GM23338 (cell line): ENCODE data around the gene PXT1. TPM values are rescaled to one million over a fixed set of nuclear protein-coding genes. Genes with fewer than 3 reads are reported as not detected.

Experiments used
- ATAC-seq: fragments of 200-7000 bp; cut with Tn5 transposase; 3 replicates; pipeline ENCODE4 v1.9.1; 2020
- DNase-seq: peaks from one replicate; pipeline ENCODE4 v3.0.0-alpha.2; 2015; ENCODE audit warnings: low spot score
- H2AFZ ChIP-seq: fragments of 200-600 bp; sonication (generic); 2 replicates; pipeline ENCODE4 v1.8.0; 2016; ENCODE audit warnings: antibody characterized with exemption, mild to moderate bottlenecking, moderate library complexity
- H3F3A ChIP-seq: fragments of 200-600 bp; sonication (generic); replicated peaks from 2 replicates; pipeline ENCODE4 v1.8.0; 2017; ENCODE audit warnings: antibody characterized with exemption, mixed run types, low read depth
- H3K27ac ChIP-seq: fragments of 200-600 bp; sonication (generic); 2 replicates; pipeline ENCODE4 v1.6.1; 2016; ENCODE audit warnings: low read depth
- H3K27me3 ChIP-seq: fragments of 200-600 bp; sonication (generic); 2 replicates; pipeline ENCODE4 v1.8.0; 2016; ENCODE audit warnings: mild to moderate bottlenecking, mixed run types, moderate library complexity; ENCODE audit not compliant: insufficient read depth
- H3K36me3 ChIP-seq: fragments of 200-600 bp; sonication (generic); 2 replicates; pipeline ENCODE4 v1.8.0; 2016; ENCODE audit warnings: mild to moderate bottlenecking; ENCODE audit not compliant: insufficient read depth
- H3K4me1 ChIP-seq: fragments of 200-600 bp; sonication (generic); 2 replicates; pipeline ENCODE4 v1.8.0; 2016; ENCODE audit warnings: mild to moderate bottlenecking, moderate library complexity; ENCODE audit not compliant: insufficient read depth
- H3K4me2 ChIP-seq: fragments of 200-600 bp; sonication (generic); 2 replicates; pipeline ENCODE4 v1.7.1; 2017; ENCODE audit warnings: mixed run types
- H3K4me3 ChIP-seq: fragments of 200-600 bp; sonication (generic); 2 replicates; pipeline ENCODE4 v1.6.1; 2016; ENCODE audit warnings: mixed run types
- H3K79me2 ChIP-seq: fragments of 200-600 bp; sonication (generic); replicated peaks from 2 replicates; pipeline ENCODE4 v1.8.0; 2017; ENCODE audit warnings: mild to moderate bottlenecking; ENCODE audit not compliant: insufficient read depth
- H3K9me2 ChIP-seq: fragments of 200-600 bp; sonication (generic); 2 replicates; pipeline ENCODE4 v1.8.0; 2017; ENCODE audit not compliant: insufficient read depth
- H4K20me1 ChIP-seq: fragments of 200-600 bp; sonication (generic); replicated peaks from 2 replicates; pipeline ENCODE4 v1.8.0; 2017; ENCODE audit warnings: mild to moderate bottlenecking; ENCODE audit not compliant: insufficient read depth
- H3K27ac Mint-ChIP-seq: 2 replicates; pipeline ENCODE4 v1.8.0; 2020; ENCODE audit warnings: inconsistent platforms, mild to moderate bottlenecking, moderate library complexity, mixed read lengths
- H3K27me3 Mint-ChIP-seq: 3 replicates; pipeline ENCODE4 v1.8.0; 2022; ENCODE audit warnings: low read depth, mild to moderate bottlenecking, moderate library complexity, mixed read lengths, inconsistent platforms; ENCODE audit not compliant: insufficient read depth, poor library complexity
- H3K36me3 Mint-ChIP-seq: 3 replicates; pipeline ENCODE4 v1.8.0; 2021; ENCODE audit warnings: low read depth, mild to moderate bottlenecking, inconsistent platforms, moderate library complexity, mixed read lengths
- H3K4me1 Mint-ChIP-seq: 3 replicates; pipeline ENCODE4 v1.8.0; 2020; ENCODE audit warnings: mild to moderate bottlenecking, inconsistent platforms, mixed read lengths
- H3K4me3 Mint-ChIP-seq: 3 replicates; pipeline ENCODE4 v1.8.0; 2021; ENCODE audit warnings: moderate library complexity, mild to moderate bottlenecking, inconsistent platforms, mixed read lengths
- H3K9me3 Mint-ChIP-seq: 3 replicates; pipeline ENCODE4 v1.8.0; 2020; ENCODE audit warnings: moderate library complexity, mild to moderate bottlenecking, inconsistent platforms, mixed read lengths
- CREB1 ChIP-seq: fragments of 250-450 bp; sonication (Bioruptor Pico); IDR thresholded peaks from 2 replicates; pipeline ENCODE4 v1.5.0; 2020; ENCODE audit warnings: low read depth, mild to moderate bottlenecking, moderate library complexity
- CTCF ChIP-seq, 2 experiments: fragments of 200-600 bp in 1 of 2; sonication (generic) in 1 of 2; conservative IDR thresholded peaks; 2 replicates each; pipeline versions ENCODE4 v1.5.1 to v1.6.1; 2016 to 2017; ENCODE audit warnings: antibody characterized with exemption in 2 of 2, low read depth in 2 of 2, mild to moderate bottlenecking in 2 of 2, moderate library complexity in 1 of 2
- ETS1 ChIP-seq: IDR thresholded peaks from 2 replicates; pipeline ENCODE4 v1.6.1; 2016; ENCODE audit warnings: antibody characterized with exemption
- EZH2 ChIP-seq: fragments of 200-600 bp; sonication (generic); IDR thresholded peaks from one replicate; pipeline ENCODE4 v1.8.0; 2017; ENCODE audit warnings: antibody characterized with exemption, mild to moderate bottlenecking, low read depth; ENCODE audit not compliant: unreplicated experiment
- EZH2phosphoT487 ChIP-seq: fragments of 200-600 bp; sonication (generic); IDR thresholded peaks from one replicate; pipeline ENCODE4 v1.8.1; 2018; ENCODE audit warnings: antibody characterized with exemption; ENCODE audit not compliant: unreplicated experiment
- JUNB ChIP-seq: IDR thresholded peaks from one replicate; pipeline ENCODE4 v1.6.1; 2016; ENCODE audit warnings: antibody characterized with exemption; ENCODE audit not compliant: unreplicated experiment
- NANOG ChIP-seq: IDR thresholded peaks from 2 replicates; pipeline ENCODE4 v1.6.1; 2016; ENCODE audit warnings: antibody characterized with exemption, borderline replicate concordance
- POLR2AphosphoS5 ChIP-seq: IDR thresholded peaks from 2 replicates; pipeline ENCODE4 v1.6.1; 2016; ENCODE audit warnings: antibody characterized with exemption, low read depth
- REST ChIP-seq: IDR thresholded peaks from one replicate; pipeline ENCODE4 v1.6.1; 2018; ENCODE audit warnings: antibody characterized with exemption; ENCODE audit not compliant: unreplicated experiment
- STAT1 ChIP-seq: IDR thresholded peaks from one replicate; pipeline ENCODE4 v1.6.1; 2016; ENCODE audit warnings: antibody characterized with exemption; ENCODE audit not compliant: unreplicated experiment
- ZNF114 ChIP-seq: fragments of 250-450 bp; sonication (Bioruptor Pico); IDR thresholded peaks from 2 replicates; pipeline ENCODE4 v1.5.0; 2020; ENCODE audit warnings: mild to moderate bottlenecking, moderate library complexity
- ZNF331 ChIP-seq: fragments of 250-450 bp; sonication (Bioruptor Pico); IDR thresholded peaks from 2 replicates; pipeline ENCODE4 v1.5.0; 2020; ENCODE audit warnings: low read depth, mild to moderate bottlenecking, moderate library complexity
- ZNF462 ChIP-seq: fragments of 250-450 bp; sonication (Bioruptor Pico); IDR thresholded peaks from 2 replicates; pipeline ENCODE4 v1.5.0; 2020; ENCODE audit warnings: mild to moderate bottlenecking, moderate library complexity
- polyA plus RNA-seq: library from polyadenylated mRNA; unstranded; fragments of >200 nt; fragmentation: Nextera tagmentation; extraction: Ambion mirVana; gene quantifications from 2 replicates; pipeline ENCODE4 v1.2.1, GENCODE V29; 2016
- total RNA-seq: library from RNA; depleted of rRNA; stranded (reverse); fragments of >200 nt; shearing (Covaris generic); gene quantifications from 2 replicates; pipeline ENCODE4 v1.2.3, GENCODE V29; 2014

Gene PXT1
- total and polyA plus RNA-seq, 2 experiments from 2014 or later, result 0.14 TPM; not detected in 1

- peaks cover 11% of the 10 kb centered on the region for H3K27me3 Mint-ChIP-seq
- H3K4me1 Mint-ChIP-seq, result peaks cover 4% of the 10 kb centered on the region; the same call in 2 of the 3 replicates
- no peaks in the 10 kb centered on the region for H4K20me1 ChIP-seq
- no peak overlapping the region for H3K27ac Mint-ChIP-seq
- no peaks in the 10 kb centered on the region for H3K9me3 Mint-ChIP-seq
- no peaks in the 10 kb centered on the region for H3K36me3 ChIP-seq
- no peak overlapping the region for H3K4me2 ChIP-seq
- no peaks in the 10 kb centered on the region for H3F3A ChIP-seq
- no peaks in the 10 kb centered on the region for H3K79me2 ChIP-seq
- no peak overlapping the region for H3K4me3 ChIP-seq
- no peak overlapping the region for H3K27ac ChIP-seq
- DNase-seq (no peak), ATAC-seq (no peak)
- no peaks in the 10 kb centered on the region; the same call in 1 of the 2 replicates for H3K4me1 ChIP-seq
- H3K27me3 ChIP-seq, result no peaks in the 10 kb centered on the region
- no peaks in the 10 kb centered on the region for H3K9me2 ChIP-seq
- H3K4me3 Mint-ChIP-seq, result no peak overlapping the region
- no peak for TF ChIP-seq REST
- no peak for TF ChIP-seq CREB1 (CRISPR knock-in tag)
- TF ChIP-seq EZH2, result no peak
- TF ChIP-seq ZNF462 (CRISPR knock-in tag), result no peak
- TF ChIP-seq STAT1, result no peak
- no peak for TF ChIP-seq CTCF (conservative IDR thresholded peaks at IDR 0.05; ENCODE audit: low read depth in 2 of 2)
- no peak for TF ChIP-seq NANOG
- no peak for TF ChIP-seq JUNB
- TF ChIP-seq ZNF114 (CRISPR knock-in tag), result no peak
- no peak for TF ChIP-seq ZNF331 (CRISPR knock-in tag)
- TF ChIP-seq ETS1, result no peak
- TF ChIP-seq POLR2AphosphoS5, result no peak
- TF ChIP-seq EZH2phosphoT487, result no peak
- H3K36me3 Mint-ChIP-seq, result no peaks in the 10 kb centered on the region
- H2AFZ ChIP-seq, result peak overlapping the region; percentile 52; the same call in 1 of the 2 replicates
These were observed 95.0 kb downstream of the PXT1 start for GRCh38 chr6:36347621-36348020.
